HFF-Myc (cell line): ENCODE data around the gene UNC45A.
A peak's percentile ranks its signal among the peaks of the same experiment; 100 is the strongest.

Source experiments
- DNase-seq: peaks from one replicate; pipeline ENCODE4 v3.0.0-alpha.2; 2011; ENCODE audit warnings: low read depth; ENCODE audit errors: extremely low read depth
- H3K4me3 ChIP-seq: replicated peaks from 2 replicates; pipeline ENCODE4 v1.5.1; 2011; ENCODE audit warnings: low read depth, mild to moderate bottlenecking, control low read depth, low read length
- CTCF ChIP-seq: IDR thresholded peaks from 2 replicates; pipeline ENCODE4 v1.5.1; 2012; ENCODE audit warnings: mild to moderate bottlenecking, low read depth, low read length, control low read depth; ENCODE audit errors: missing control alignments

Gene UNC45A

GRCh38 chr15:90988296-90988695, 53.2 kb downstream of the UNC45A start:
- H3K4me3 ChIP-seq: no peak overlapping the region
- no peak for DNase-seq
- TF ChIP-seq CTCF: no peak

- DNase-seq: no peak
- no peak for TF ChIP-seq CTCF
- no peak overlapping the region for H3K4me3 ChIP-seq
Observed at GRCh38 chr15:90989040-90989768, 54.1 kb downstream of the UNC45A start.

- no peak for TF ChIP-seq CTCF
- DNase-seq: no peak
- H3K4me3 ChIP-seq: no peak overlapping the region
Observed at GRCh38 chr15:90990446-90990845, 55.4 kb downstream of the UNC45A start.

- peak overlapping the region; percentile 86 for H3K4me3 ChIP-seq
- no peak for DNase-seq
- TF ChIP-seq CTCF: no peak
Observed at GRCh38 chr15:90991587-90992285, 56.7 kb downstream of the UNC45A start.

- no peak for TF ChIP-seq CTCF
- no peak for DNase-seq
- H3K4me3 ChIP-seq: peak overlapping the region; percentile 86
Observed at GRCh38 chr15:90994059-90994416, 59.0 kb downstream of the UNC45A start.

- no peak for TF ChIP-seq CTCF
- H3K4me3 ChIP-seq: peak within 1 kb of the TSS; percentile 86
- peak; percentile 84 for DNase-seq
Observed at GRCh38 chr15:90994417-90995311, 59.6 kb downstream of the UNC45A start, which contains the start of gene PRC1. TSS of gene PRC1 (minus strand) at chr15:90994535. CDS start at chr15:90994417, 118 bp downstream.
